Stimulated activated naive CD8-positive, alpha-beta T cell treated with anti-CD3 and anti-CD28 coated beads, Interleukin-15, Interleukin-2, amounts not matched to agents 100 U/mL and 50 U/mL, for 24 hours (primary cell): Measurements from ENCODE around the gene AKAP8L.

Experiments used
- ATAC-seq: fragments of 150-1000 bp; cut with Tn5 transposase; one replicate; pipeline ENCODE4 v1.10.0; 2021
- DNase-seq: peaks from one replicate; pipeline ENCODE4 v3.0.0; 2021

Gene AKAP8L

GRCh38 chr19:15449620-15450527, 31.1 kb upstream of the AKAP8L start, which contains the start of gene WIZ:
WIZ (minus strand) TSS chr19:15449956; CDS start chr19:15448307, 1,649 bp downstream.
- DNase-seq (peak; percentile 87), ATAC-seq (peak; percentile 60)

- DNase-seq (no peak), ATAC-seq (no peak)
Observed at GRCh38 chr19:15448778-15449619, 30.2 kb upstream of the AKAP8L start.

- ATAC-seq (no peak), DNase-seq (no peak)
Observed at GRCh38 chr19:15448044-15448777, 29.4 kb upstream of the AKAP8L start.

- no peak for ATAC-seq
- DNase-seq: no peak
Observed at GRCh38 chr19:15447057-15447456, 28.3 kb upstream of the AKAP8L start.

- ATAC-seq (no peak), DNase-seq (no peak)
Observed at GRCh38 chr19:15445807-15446376, 27.1 kb upstream of the AKAP8L start.

- no peak for ATAC-seq
Observed at GRCh38 chr19:15445227-15445605, 26.4 kb upstream of the AKAP8L start.

GRCh38 chr19:15444505-15445226, 25.9 kb upstream of the AKAP8L start:
- DNase-seq (no peak), ATAC-seq (no peak)

More at GRCh38 chr19:15445227-15445605, 26.4 kb upstream of the AKAP8L start:
- no peak for DNase-seq

GRCh38 chr19:15443838-15444237, 25.1 kb upstream of the AKAP8L start:
- DNase-seq (no peak), ATAC-seq (no peak)

- no peak for ATAC-seq
- DNase-seq: no peak
Observed at GRCh38 chr19:15443325-15443724, 24.5 kb upstream of the AKAP8L start.

- no peak for ATAC-seq
- no peak for DNase-seq
Observed at GRCh38 chr19:15442142-15442920, 23.5 kb upstream of the AKAP8L start.

- DNase-seq (no peak), ATAC-seq (no peak)
Observed at GRCh38 chr19:15441317-15441716, 22.5 kb upstream of the AKAP8L start.

- no peak for DNase-seq
- ATAC-seq: no peak
Observed at GRCh38 chr19:15439821-15440641, 21.2 kb upstream of the AKAP8L start.

- no peak for ATAC-seq
- no peak for DNase-seq
Observed at GRCh38 chr19:15439078-15439799, 20.5 kb upstream of the AKAP8L start.

GRCh38 chr19:15438577-15438976, 19.8 kb upstream of the AKAP8L start:
- ATAC-seq (no peak), DNase-seq (no peak)

GRCh38 chr19:15438124-15438496, 19.3 kb upstream of the AKAP8L start:
- DNase-seq (no peak), ATAC-seq (no peak)

- ATAC-seq (no peak), DNase-seq (no peak)
Observed at GRCh38 chr19:15437355-15438123, 18.8 kb upstream of the AKAP8L start.

GRCh38 chr19:15436826-15437110, 18.0 kb upstream of the AKAP8L start:
- no peak for ATAC-seq
- DNase-seq: no peak
